H9 (cell line): ENCODE data around the gene SLC44A1. TPM values are rescaled to one million over a fixed set of nuclear protein-coding genes. Genes with fewer than 3 reads are reported as not detected.

Source experiments
- DNase-seq: peaks from one replicate; pipeline ENCODE4 v3.0.0-alpha.2; 2017
- H2AFZ ChIP-seq: one replicate; pipeline ENCODE4 v1.6.1; 2013; ENCODE audit warnings: mild to moderate bottlenecking, low read length, control low read depth, moderate library complexity
- H2AK5ac ChIP-seq: 2 replicates; pipeline ENCODE4 v1.6.1; 2013; ENCODE audit warnings: low read length, control low read depth, mixed read lengths; ENCODE audit not compliant: insufficient read length
- H2BK120ac ChIP-seq: one replicate; pipeline ENCODE4 v1.6.1; 2013; ENCODE audit warnings: low read depth, mild to moderate bottlenecking, low read length, control low read depth, inconsistent platforms; ENCODE audit not compliant: poor library complexity, severe bottlenecking
- H2BK12ac ChIP-seq: 2 replicates; pipeline ENCODE4 v1.6.1; 2013; ENCODE audit warnings: low read length, control low read depth, mixed read lengths, low read depth; ENCODE audit not compliant: insufficient read length
- H2BK15ac ChIP-seq: 2 replicates; pipeline ENCODE4 v1.6.1; 2013; ENCODE audit warnings: low read depth, low read length, control low read depth
- H2BK20ac ChIP-seq: one replicate; pipeline ENCODE4 v1.6.1; 2013; ENCODE audit warnings: low read depth, mild to moderate bottlenecking, low read length, control low read depth, inconsistent platforms; ENCODE audit not compliant: poor library complexity, severe bottlenecking
- H2BK5ac ChIP-seq: 2 replicates; pipeline ENCODE4 v1.6.1; 2013; ENCODE audit warnings: low read length, control low read depth, mixed read lengths; ENCODE audit not compliant: insufficient read length
- H3K14ac ChIP-seq: 2 replicates; pipeline ENCODE4 v1.6.1; 2013; ENCODE audit warnings: low read length, control low read depth; ENCODE audit not compliant: insufficient read depth
- H3K18ac ChIP-seq: 2 replicates; pipeline ENCODE4 v1.6.1; 2013; ENCODE audit warnings: low read depth, mild to moderate bottlenecking, mixed read lengths, low read length, control low read depth; ENCODE audit not compliant: insufficient read length
- H3K23ac ChIP-seq: 2 replicates; pipeline ENCODE4 v1.6.1; 2013; ENCODE audit warnings: low read length, control low read depth, mixed read lengths, low read depth; ENCODE audit not compliant: insufficient read length
- H3K23me2 ChIP-seq: 2 replicates; pipeline ENCODE4 v1.6.1; 2013; ENCODE audit warnings: low read depth, mild to moderate bottlenecking, mixed read lengths, low read length, control low read depth; ENCODE audit not compliant: insufficient read length, poor library complexity, severe bottlenecking
- H3K27ac ChIP-seq: 2 replicates; pipeline ENCODE4 v1.5.1; 2013; ENCODE audit warnings: low read length, control low read depth, mixed read lengths, low read depth; ENCODE audit not compliant: insufficient read length
- H3K27me3 ChIP-seq: 2 replicates; pipeline ENCODE4 v1.6.1; 2013; ENCODE audit warnings: low read length, control low read depth, inconsistent platforms; ENCODE audit not compliant: insufficient read depth
- H3K4ac ChIP-seq: 2 replicates; pipeline ENCODE4 v1.6.1; 2013; ENCODE audit warnings: low read depth, mild to moderate bottlenecking, control low read depth, inconsistent platforms, low read length, moderate library complexity
- H3K4me1 ChIP-seq: 2 replicates; pipeline ENCODE4 v1.6.1; 2013; ENCODE audit warnings: low read length, control low read depth, inconsistent platforms; ENCODE audit not compliant: insufficient read depth
- H3K4me2 ChIP-seq: 2 replicates; pipeline ENCODE4 v1.6.1; 2013; ENCODE audit warnings: low read length, control low read depth, mixed read lengths; ENCODE audit not compliant: insufficient read length, insufficient read depth
- H3K56ac ChIP-seq: 2 replicates; pipeline ENCODE4 v1.6.1; 2013; ENCODE audit warnings: low read depth, mild to moderate bottlenecking, mixed read lengths, low read length, control low read depth; ENCODE audit not compliant: insufficient read length
- H3K79me1 ChIP-seq: 2 replicates; pipeline ENCODE4 v1.6.1; 2013; ENCODE audit warnings: low read depth, mild to moderate bottlenecking, moderate library complexity, low read length, control low read depth, inconsistent platforms; ENCODE audit not compliant: insufficient read depth, poor library complexity, severe bottlenecking
- H3K79me2 ChIP-seq: 2 replicates; pipeline ENCODE4 v1.6.1; 2013; ENCODE audit warnings: low read length, control low read depth, inconsistent platforms; ENCODE audit not compliant: insufficient read depth
- H3K9ac ChIP-seq: 2 replicates; pipeline ENCODE4 v1.6.1; 2013; ENCODE audit warnings: low read length, control low read depth, mixed read lengths; ENCODE audit not compliant: insufficient read length; ENCODE audit errors: extremely low read depth
- H3K9me3 ChIP-seq: one replicate; pipeline ENCODE4 v1.6.1; 2013; ENCODE audit warnings: low read depth, low read length, inconsistent platforms; ENCODE audit not compliant: control insufficient read depth
- H3T11ph ChIP-seq: one replicate; pipeline ENCODE4 v1.6.1; 2013; ENCODE audit warnings: mild to moderate bottlenecking, low read length, control low read depth, inconsistent platforms
- H4K20me1 ChIP-seq: one replicate; pipeline ENCODE4 v1.6.1; 2013; ENCODE audit not compliant: control insufficient read depth, insufficient read length, insufficient read depth
- H4K5ac ChIP-seq: 2 replicates; pipeline ENCODE4 v1.6.1; 2013; ENCODE audit warnings: low read depth, mild to moderate bottlenecking, mixed read lengths, low read length, control low read depth; ENCODE audit not compliant: insufficient read length
- H4K8ac ChIP-seq: replicated peaks from 2 replicates; pipeline ENCODE4 v1.6.1; 2013; ENCODE audit warnings: low read length, control low read depth, mixed read lengths, low read depth; ENCODE audit not compliant: insufficient read length
- H4K91ac ChIP-seq: 2 replicates; pipeline ENCODE4 v1.6.1; 2013; ENCODE audit warnings: low read depth, mild to moderate bottlenecking, moderate library complexity, mixed read lengths, low read length, control low read depth; ENCODE audit not compliant: insufficient read length
- H3K27ac Mint-ChIP-seq, 3 experiments: 2 replicates in 2 of 3; 3 replicates in 1 of 3; pipeline ENCODE4 v1.8.0; 2020 to 2021; ENCODE audit warnings: mixed read lengths in 3 of 3, mild to moderate bottlenecking in 1 of 3, moderate library complexity in 1 of 3
- H3K27me3 Mint-ChIP-seq: 2 replicates; pipeline ENCODE4 v1.8.0; 2021; ENCODE audit warnings: low read depth, mild to moderate bottlenecking, moderate library complexity, mixed read lengths
- H3K36me3 Mint-ChIP-seq, 3 experiments: 2 replicates in 2 of 3; 3 replicates in 1 of 3; pipeline ENCODE4 v1.8.0; 2020 to 2021; ENCODE audit warnings: low read depth in 3 of 3, mixed read lengths in 3 of 3; ENCODE audit not compliant: insufficient read depth in 1 of 3
- H3K4me1 Mint-ChIP-seq, 2 experiments: 2 replicates each; pipeline ENCODE4 v1.8.0; 2020; ENCODE audit warnings: mixed read lengths in 2 of 2
- H3K4me3 Mint-ChIP-seq, 2 experiments: 2 replicates in 1 of 2; 3 replicates in 1 of 2; pipeline ENCODE4 v1.8.0; 2020 to 2021; ENCODE audit warnings: mild to moderate bottlenecking in 2 of 2, mixed read lengths in 2 of 2, moderate library complexity in 1 of 2
- H3K9me3 Mint-ChIP-seq, 2 experiments: 2 replicates in 1 of 2; 3 replicates in 1 of 2; pipeline ENCODE4 v1.8.0; 2020; ENCODE audit warnings: mild to moderate bottlenecking in 2 of 2, mixed read lengths in 2 of 2, moderate library complexity in 1 of 2
- WGBS: extraction: QIAGEN DNeasy Blood & Tissue Kit; methylation state at CpG from one replicate; pipeline ENCODE4 v1.1.7; 2013; ENCODE audit warnings: missing lambda C conversion rate, low lambda C conversion rate, mixed read lengths; ENCODE audit not compliant: insufficient read length; ENCODE audit errors: extremely low coverage; 5-methylcytosine and 5-hydroxymethylcytosine counted together
- total RNA-seq: library from RNA; stranded (reverse); gene quantifications from 2 replicates; pipeline ENCODE4 v1.2.1, GENCODE V29; 2021
- TF ChIP-seq, protein P1 (sequence below): fragments of 200-600 bp; sonication (generic); conservative IDR thresholded peaks from 3 replicates; pipeline ENCODE4 v1.8.0; 2021; ENCODE audit warnings: antibody characterized with exemption, mild to moderate bottlenecking

SLC44A1 gene
- total RNA-seq, 1 experiment from 2014 or later: 60.7 TPM

DNA sequence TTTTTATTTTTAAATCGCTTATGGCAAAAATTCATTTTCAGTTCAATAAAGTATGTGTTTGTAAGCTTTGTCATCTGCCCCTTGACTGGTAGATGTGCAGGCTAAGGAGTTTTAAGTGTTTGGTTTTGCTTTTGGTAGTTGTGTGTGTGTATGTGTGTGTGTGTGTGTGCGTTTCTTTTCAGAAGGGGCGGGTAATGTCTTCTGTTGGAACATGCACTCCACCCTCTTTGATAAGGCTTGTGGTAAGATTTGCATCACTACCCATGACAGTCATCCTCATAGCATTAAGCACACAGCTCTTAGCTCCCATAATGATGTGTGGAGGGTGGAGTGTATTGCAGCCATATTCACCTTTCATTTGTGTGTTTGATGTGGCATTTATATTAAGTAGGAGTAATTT, 111.3 kb downstream of the SLC44A1 start:
- no peak overlapping the region for H3K4me3 Mint-ChIP-seq
- no peaks in the 10 kb centered on the region for H3K27me3 ChIP-seq
- peaks cover 2 to 16% (median 9%) of the 10 kb centered on the region in 3 experiments; a peak in 5 of 7 replicates for H3K36me3 Mint-ChIP-seq
- no peaks in the 10 kb centered on the region for H3K79me2 ChIP-seq
- no peak overlapping the region for H4K91ac ChIP-seq
- H3K9me3 Mint-ChIP-seq: no peaks in the 10 kb centered on the region
- no peaks in the 10 kb centered on the region for H3K4me1 ChIP-seq
- no peak overlapping the region for H3K27ac Mint-ChIP-seq
- H2BK20ac ChIP-seq: no peak overlapping the region
- no peak overlapping the region for H3K18ac ChIP-seq
- H4K5ac ChIP-seq: no peak overlapping the region
- H2AFZ ChIP-seq: no peak overlapping the region
- no peak overlapping the region for H3K14ac ChIP-seq
- H3K79me1 ChIP-seq: no peaks in the 10 kb centered on the region
- no peak overlapping the region for H2BK15ac ChIP-seq
- no peaks in the 10 kb centered on the region for H4K20me1 ChIP-seq
- H3K27ac ChIP-seq: no peak overlapping the region
- no peaks in the 10 kb centered on the region for H3K9me3 ChIP-seq
- no peak overlapping the region for H3K4ac ChIP-seq
- no peaks in the 10 kb centered on the region for H3K27me3 Mint-ChIP-seq
- TF ChIP-seq, protein P1, sequence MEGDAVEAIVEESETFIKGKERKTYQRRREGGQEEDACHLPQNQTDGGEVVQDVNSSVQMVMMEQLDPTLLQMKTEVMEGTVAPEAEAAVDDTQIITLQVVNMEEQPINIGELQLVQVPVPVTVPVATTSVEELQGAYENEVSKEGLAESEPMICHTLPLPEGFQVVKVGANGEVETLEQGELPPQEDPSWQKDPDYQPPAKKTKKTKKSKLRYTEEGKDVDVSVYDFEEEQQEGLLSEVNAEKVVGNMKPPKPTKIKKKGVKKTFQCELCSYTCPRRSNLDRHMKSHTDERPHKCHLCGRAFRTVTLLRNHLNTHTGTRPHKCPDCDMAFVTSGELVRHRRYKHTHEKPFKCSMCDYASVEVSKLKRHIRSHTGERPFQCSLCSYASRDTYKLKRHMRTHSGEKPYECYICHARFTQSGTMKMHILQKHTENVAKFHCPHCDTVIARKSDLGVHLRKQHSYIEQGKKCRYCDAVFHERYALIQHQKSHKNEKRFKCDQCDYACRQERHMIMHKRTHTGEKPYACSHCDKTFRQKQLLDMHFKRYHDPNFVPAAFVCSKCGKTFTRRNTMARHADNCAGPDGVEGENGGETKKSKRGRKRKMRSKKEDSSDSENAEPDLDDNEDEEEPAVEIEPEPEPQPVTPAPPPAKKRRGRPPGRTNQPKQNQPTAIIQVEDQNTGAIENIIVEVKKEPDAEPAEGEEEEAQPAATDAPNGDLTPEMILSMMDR: no peak
- H4K8ac ChIP-seq: no peak overlapping the region
- no peak overlapping the region for H2BK12ac ChIP-seq
- H3T11ph ChIP-seq: no peak overlapping the region
- no CpG with 5 or more reads among the region's 3 CpGs for WGBS
- H2AK5ac ChIP-seq: no peak overlapping the region
- no peak overlapping the region for H3K56ac ChIP-seq
- no peaks in the 10 kb centered on the region for H3K23me2 ChIP-seq
- DNase-seq: no peak
- H3K4me2 ChIP-seq: no peak overlapping the region
- no peak overlapping the region for H3K9ac ChIP-seq
- H3K4me1 Mint-ChIP-seq: peaks cover 8 to 12% of the 10 kb centered on the region in 2 experiments
- H2BK120ac ChIP-seq: no peak overlapping the region
- H2BK5ac ChIP-seq: no peak overlapping the region
- H3K23ac ChIP-seq: no peak overlapping the region
